ENCODE data around the gene RFPL1.

The RFPL1 gene

DNA sequence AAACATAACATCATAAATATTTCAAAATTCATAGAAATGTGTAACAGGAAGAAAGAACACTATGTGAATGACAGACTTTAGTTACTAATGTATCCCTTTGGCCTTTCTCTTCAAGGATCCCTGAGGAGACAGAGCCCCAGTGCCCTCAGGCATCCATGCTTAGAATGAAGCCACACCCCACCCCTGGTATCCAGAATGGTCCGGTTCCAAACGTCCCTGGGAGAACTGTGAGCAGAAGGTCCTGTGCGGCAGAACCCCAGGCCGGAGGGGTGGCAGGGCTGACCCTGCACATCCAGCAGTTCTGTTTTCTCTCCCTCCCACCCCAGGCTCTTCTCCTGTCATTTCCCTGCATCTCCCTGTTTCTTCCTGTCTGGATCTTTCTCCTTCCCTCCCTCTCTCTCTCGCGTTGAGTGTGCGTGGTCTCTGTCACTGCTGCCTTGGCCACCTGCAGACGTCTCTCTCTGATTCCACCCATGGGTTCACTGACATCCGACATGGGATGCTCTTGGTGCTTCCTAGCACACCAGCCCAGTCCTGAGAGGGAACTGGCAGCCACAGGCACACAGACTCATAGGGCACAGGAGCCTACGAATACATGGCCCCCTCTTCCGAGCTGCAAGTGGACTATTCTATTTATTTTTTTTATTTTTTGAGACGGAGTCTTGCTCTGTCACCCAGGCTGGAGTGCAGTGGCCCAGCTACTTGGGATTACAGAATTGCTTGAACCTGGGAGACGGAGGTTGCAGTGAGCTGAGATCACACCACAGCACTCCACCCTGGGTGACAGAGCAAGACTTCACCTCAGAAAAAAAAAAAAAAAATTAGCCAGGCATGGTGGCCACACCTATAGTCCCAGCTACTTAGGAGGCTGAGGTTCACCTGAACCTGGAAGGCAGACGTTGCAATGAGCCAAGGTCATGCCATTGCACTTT, 5.7 kb downstream of the RFPL1 start:
- Histone ChIP-seq H3K4me3 (ENCODE audit: low read length) (no peak overlapping the region), H3K36me3 (ENCODE audit: insufficient read depth, low read depth, low read length) (no peaks in the 10 kb centered on the region), H3K27ac (ENCODE audit: low read length) (no peak overlapping the region), H3K4me1 (ENCODE audit: insufficient read depth, low read length) (0 out of 2 replicates have a peak, but pooled peaks cover 3% of the 10 kb centered on the region), H3K27me3 (ENCODE audit: insufficient read depth, low read length) (no peaks in the 10 kb centered on the region), H3K9me3 (ENCODE audit: insufficient read depth, low read depth, low read length) (no peaks in the 10 kb centered on the region), H3K9ac (ENCODE audit: low read depth, low read length) (no peak overlapping the region)

DNA sequence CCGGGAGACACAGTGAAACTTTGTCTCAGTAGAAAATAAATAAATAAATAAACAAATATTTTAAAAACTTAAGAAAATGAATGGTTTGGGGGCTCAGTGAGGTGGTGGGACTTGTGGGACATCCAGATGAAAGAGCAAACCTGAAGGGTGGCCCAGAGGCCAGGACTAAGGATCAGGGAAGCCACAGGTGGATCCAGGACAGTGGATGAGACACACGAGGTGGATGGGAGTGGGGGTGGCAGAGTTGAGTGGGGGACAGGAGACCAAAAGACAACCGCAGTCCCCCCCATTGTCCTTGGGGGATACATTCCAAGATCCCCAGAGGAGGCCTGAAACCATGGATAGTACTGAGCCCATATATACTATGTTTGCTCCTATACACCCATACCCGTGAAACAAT, 7.1 kb downstream of the RFPL1 start:
- Histone ChIP-seq H3K27me3 (ENCODE audit: insufficient read depth, low read length) (no peaks in the 10 kb centered on the region), H3K36me3 (ENCODE audit: insufficient read depth, low read depth, low read length) (no peaks in the 10 kb centered on the region), H3K9ac (ENCODE audit: low read depth, low read length) (no peak overlapping the region), H3K9me3 (ENCODE audit: insufficient read depth, low read depth, low read length) (no peaks in the 10 kb centered on the region), H3K4me1 (ENCODE audit: insufficient read depth, low read length) (no peaks in the 10 kb centered on the region), H3K27ac (ENCODE audit: low read length) (no peak overlapping the region), H3K4me3 (ENCODE audit: low read length) (no peak overlapping the region)

DNA sequence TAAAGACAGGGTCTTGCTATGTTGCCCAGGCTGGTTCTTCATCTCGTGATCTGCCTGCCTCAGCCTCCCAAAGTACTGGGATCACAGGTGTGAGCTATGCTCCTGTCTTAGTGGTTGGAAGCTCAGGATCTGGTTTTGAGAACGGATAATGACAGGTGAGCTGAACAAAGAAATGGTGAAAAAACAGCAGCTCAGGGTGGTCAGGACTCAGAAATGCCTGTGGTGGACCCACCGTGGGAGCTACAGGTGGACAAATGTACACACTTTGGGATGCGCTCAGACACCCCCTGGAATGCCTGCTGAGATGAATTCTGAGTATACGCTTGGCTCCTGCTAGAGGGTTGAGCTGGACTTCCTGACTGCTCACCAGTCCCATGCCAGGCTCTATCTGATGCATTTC, 9.5 kb downstream of the RFPL1 start:
- H3K36me3 ChIP-seq (ENCODE audit: insufficient read depth, low read depth, low read length) = no peaks in the 10 kb centered on the region
- H3K9me3 ChIP-seq (ENCODE audit: insufficient read depth, low read depth, low read length) = no peaks in the 10 kb centered on the region
- no peak overlapping the region for H3K9ac ChIP-seq (ENCODE audit: low read depth, low read length)
- H3K27ac ChIP-seq (ENCODE audit: low read length) = no peak overlapping the region
- H3K4me1 ChIP-seq (ENCODE audit: insufficient read depth, low read length) = no peaks in the 10 kb centered on the region
- no peaks in the 10 kb centered on the region for H3K27me3 ChIP-seq (ENCODE audit: insufficient read depth, low read length)
- no peak overlapping the region for H3K4me3 ChIP-seq (ENCODE audit: low read length)

DNA sequence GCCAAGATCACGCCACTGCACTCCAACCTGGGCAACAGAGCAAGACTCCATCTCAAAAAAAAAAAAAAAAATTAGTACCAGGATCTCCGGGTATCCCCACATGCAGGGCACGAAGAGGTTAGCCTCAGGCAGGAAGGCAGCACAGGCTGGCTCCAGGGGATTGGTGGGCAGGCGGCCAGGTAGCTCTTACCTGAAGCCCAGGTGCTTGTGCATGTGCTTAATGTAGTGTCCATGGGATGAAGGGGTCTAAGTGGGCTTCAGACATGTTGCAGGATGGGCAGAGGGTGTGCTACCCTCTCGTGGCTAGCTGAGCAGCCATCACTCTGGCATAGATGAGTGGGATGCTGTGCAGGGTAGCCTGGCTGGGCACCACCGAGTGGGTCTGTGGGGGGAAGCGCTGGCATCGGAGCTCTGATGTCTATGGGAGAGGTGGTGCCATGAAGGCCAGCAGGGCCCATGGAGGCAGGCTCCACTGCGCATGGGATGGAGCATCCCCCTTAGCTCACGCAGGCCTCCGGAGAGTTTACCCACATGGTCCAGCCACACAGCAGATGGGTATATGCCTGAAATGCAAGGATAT, 11.0 kb downstream of the RFPL1 start:
- no peak overlapping the region for H3K4me3 ChIP-seq (ENCODE audit: low read length)
- no peak overlapping the region for H3K27ac ChIP-seq (ENCODE audit: low read length)
- no peaks in the 10 kb centered on the region for H3K9me3 ChIP-seq (ENCODE audit: insufficient read depth, low read depth, low read length)
- H3K36me3 ChIP-seq (ENCODE audit: insufficient read depth, low read depth, low read length) = no peaks in the 10 kb centered on the region
- H3K4me1 ChIP-seq (ENCODE audit: insufficient read depth, low read length) = no peaks in the 10 kb centered on the region
- H3K9ac ChIP-seq (ENCODE audit: low read depth, low read length) = no peak overlapping the region
- no peaks in the 10 kb centered on the region for H3K27me3 ChIP-seq (ENCODE audit: insufficient read depth, low read length)

DNA sequence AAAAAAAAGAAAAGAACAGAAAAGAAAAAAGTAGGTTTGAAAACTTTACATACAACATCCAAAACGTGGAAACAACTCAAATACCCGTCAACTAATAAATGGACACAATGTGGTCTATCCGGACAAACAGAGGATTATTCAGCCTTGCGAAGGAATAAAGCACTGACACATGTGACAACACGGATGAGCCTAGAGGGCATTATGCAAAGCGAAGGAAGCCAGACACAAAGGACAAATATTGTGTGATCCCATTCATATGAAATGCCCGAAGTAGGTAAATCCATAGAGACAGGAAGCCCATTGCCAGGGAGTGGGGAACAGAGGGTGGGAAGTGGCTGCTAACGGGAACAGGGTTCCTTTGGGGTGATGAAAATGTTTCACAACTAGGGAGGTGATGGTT, 11.8 kb downstream of the RFPL1 start:
- no peak overlapping the region for H3K9ac ChIP-seq (ENCODE audit: low read depth, low read length)
- H3K27me3 ChIP-seq (ENCODE audit: insufficient read depth, low read length) = no peaks in the 10 kb centered on the region
- H3K4me3 ChIP-seq (ENCODE audit: low read length) = no peak overlapping the region
- no peaks in the 10 kb centered on the region for H3K9me3 ChIP-seq (ENCODE audit: insufficient read depth, low read depth, low read length)
- no peaks in the 10 kb centered on the region for H3K4me1 ChIP-seq (ENCODE audit: insufficient read depth, low read length)
- H3K27ac ChIP-seq (ENCODE audit: low read length) = no peak overlapping the region
- H3K36me3 ChIP-seq (ENCODE audit: insufficient read depth, low read depth, low read length) = no peaks in the 10 kb centered on the region

DNA sequence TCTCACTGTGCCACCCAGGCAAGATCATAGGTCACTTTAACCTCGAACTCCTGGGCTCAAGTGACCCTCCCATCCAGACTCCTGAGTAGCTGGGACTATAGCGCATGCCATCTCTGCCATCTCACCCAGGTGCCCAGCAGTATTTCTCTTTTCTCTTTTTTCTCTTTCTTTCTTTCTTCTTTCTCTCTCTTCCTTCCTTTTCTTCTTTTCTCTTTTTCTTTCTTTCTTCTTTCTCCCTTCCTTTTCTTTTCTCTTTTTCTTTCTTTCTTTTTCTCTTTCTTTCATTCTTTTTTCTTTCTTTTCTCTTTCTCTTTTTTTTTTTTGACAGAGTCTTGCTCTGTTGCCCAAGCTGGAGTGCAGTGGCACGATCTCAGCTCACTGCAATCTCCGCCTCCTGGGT, 13.5 kb downstream of the RFPL1 start:
- H3K27me3 ChIP-seq (ENCODE audit: insufficient read depth, low read length) = no peaks in the 10 kb centered on the region
- H3K4me3 ChIP-seq (ENCODE audit: low read length) = no peak overlapping the region
- H3K27ac ChIP-seq (ENCODE audit: low read length) = no peak overlapping the region
- H3K9ac ChIP-seq (ENCODE audit: low read depth, low read length) = no peak overlapping the region
- no peaks in the 10 kb centered on the region for H3K9me3 ChIP-seq (ENCODE audit: insufficient read depth, low read depth, low read length)
- H3K4me1 ChIP-seq (ENCODE audit: insufficient read depth, low read length) = no peaks in the 10 kb centered on the region
- no peaks in the 10 kb centered on the region for H3K36me3 ChIP-seq (ENCODE audit: insufficient read depth, low read depth, low read length)

DNA sequence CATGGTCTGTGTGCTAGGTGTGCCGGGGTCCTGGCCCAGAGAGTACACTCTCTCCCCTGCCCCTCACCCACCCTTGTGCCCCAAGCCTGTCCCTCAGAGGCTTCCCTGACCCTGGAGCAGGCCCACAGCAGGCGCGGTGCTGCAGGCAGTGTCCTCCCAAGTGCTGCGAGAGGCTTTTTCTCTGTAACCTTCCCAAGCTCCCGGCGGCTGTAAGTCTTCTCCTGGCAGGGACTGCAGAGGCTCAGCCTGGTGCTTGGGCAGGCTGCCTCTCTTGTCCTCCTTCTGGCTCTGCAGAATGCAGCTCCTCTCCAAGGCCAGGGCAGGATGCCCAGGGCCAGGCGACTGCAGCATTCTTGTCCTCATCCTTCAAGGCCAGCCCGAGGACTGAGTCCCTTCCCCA, 15.9 kb downstream of the RFPL1 start:
- no peaks in the 10 kb centered on the region for H3K9me3 ChIP-seq (ENCODE audit: insufficient read depth, low read depth, low read length)
- no peaks in the 10 kb centered on the region for H3K4me1 ChIP-seq (ENCODE audit: insufficient read depth, low read length)
- H3K27me3 ChIP-seq (ENCODE audit: insufficient read depth, low read length) = no peaks in the 10 kb centered on the region
- H3K27ac ChIP-seq (ENCODE audit: low read length) = no peak overlapping the region
- no peak overlapping the region for H3K9ac ChIP-seq (ENCODE audit: low read depth, low read length)
- no peak overlapping the region for H3K4me3 ChIP-seq (ENCODE audit: low read length)
- H3K36me3 ChIP-seq (ENCODE audit: insufficient read depth, low read depth, low read length) = no peaks in the 10 kb centered on the region

DNA sequence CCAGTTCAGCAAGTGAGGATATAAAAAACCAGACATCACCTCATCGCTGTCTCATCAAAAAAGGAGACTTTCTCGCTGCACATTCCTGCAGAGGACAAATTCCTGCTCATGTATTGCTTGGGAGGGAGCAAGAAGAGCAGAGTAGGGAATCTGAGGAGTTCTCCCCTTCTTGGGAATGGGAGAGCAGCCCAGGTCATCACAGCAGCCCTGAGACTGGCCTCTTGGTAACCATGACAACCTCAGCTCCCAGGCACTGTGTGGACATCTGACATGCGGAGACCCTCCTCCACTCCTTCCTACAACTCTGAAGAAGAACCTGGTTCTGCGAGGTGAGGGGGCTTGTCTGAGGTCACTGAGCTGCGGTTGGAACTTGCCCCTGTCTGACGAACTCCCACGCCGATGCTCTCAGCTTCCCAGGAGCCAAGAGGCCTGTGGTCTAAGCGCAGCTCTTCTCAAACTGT, 17.9 kb downstream of the RFPL1 start:
- Histone ChIP-seq H3K4me3 (ENCODE audit: low read length) (no peak overlapping the region), H3K27ac (ENCODE audit: low read length) (no peak overlapping the region), H3K9ac (ENCODE audit: low read depth, low read length) (no peak overlapping the region), H3K4me1 (ENCODE audit: insufficient read depth, low read length) (no peaks in the 10 kb centered on the region), H3K36me3 (ENCODE audit: insufficient read depth, low read depth, low read length) (no peaks in the 10 kb centered on the region), H3K9me3 (ENCODE audit: insufficient read depth, low read depth, low read length) (no peaks in the 10 kb centered on the region), H3K27me3 (ENCODE audit: insufficient read depth, low read length) (no peaks in the 10 kb centered on the region)

DNA sequence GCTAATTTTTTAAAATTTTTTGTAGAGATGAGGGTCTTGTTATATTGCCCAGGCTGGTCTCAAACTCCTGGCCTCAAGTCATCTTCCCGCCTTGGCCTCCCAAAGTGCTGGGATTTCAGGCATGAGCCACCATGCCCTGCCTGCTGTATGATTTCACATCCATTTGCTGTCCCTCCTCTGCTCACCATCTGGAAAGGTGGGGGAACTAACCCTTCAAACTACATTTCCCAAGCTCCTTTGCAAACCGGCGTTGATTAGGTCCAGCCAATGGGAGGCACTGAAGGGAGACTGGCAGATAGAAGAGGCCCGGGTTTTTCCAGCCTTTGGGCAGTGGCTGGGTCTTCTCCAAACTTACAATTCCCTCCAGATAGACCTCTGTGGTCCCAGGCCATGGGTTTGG, 19.3 kb downstream of the RFPL1 start:
- no peak overlapping the region for H3K27ac ChIP-seq (ENCODE audit: low read length)
- H3K4me1 ChIP-seq (ENCODE audit: insufficient read depth, low read length) = no peaks in the 10 kb centered on the region
- no peaks in the 10 kb centered on the region for H3K9me3 ChIP-seq (ENCODE audit: insufficient read depth, low read depth, low read length)
- H3K9ac ChIP-seq (ENCODE audit: low read depth, low read length) = no peak overlapping the region
- H3K27me3 ChIP-seq (ENCODE audit: insufficient read depth, low read length) = no peaks in the 10 kb centered on the region
- no peak overlapping the region for H3K4me3 ChIP-seq (ENCODE audit: low read length)
- H3K36me3 ChIP-seq (ENCODE audit: insufficient read depth, low read depth, low read length) = no peaks in the 10 kb centered on the region

DNA sequence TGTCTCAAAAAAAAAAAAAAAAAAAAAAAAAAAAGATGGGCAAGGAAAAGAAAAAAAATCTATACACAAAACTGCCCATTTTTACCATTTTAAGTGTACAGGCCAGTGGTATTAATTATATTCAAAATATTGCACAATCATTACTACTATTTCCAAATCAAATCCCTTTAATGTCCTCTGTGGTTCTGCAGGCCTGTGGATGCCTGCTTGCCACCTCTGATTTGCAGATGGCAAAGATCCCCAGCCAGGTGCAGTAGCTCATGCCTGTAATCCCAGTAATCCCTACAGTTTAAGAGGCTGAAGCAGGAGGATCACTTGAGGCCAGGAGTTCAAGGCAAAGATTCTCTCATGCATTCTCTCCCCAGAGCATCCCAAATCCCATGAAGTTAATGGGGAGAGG, 20.2 kb downstream of the RFPL1 start:
- Histone ChIP-seq H3K9ac (ENCODE audit: low read depth, low read length) (no peak overlapping the region), H3K27me3 (ENCODE audit: insufficient read depth, low read length) (no peaks in the 10 kb centered on the region), H3K4me3 (ENCODE audit: low read length) (no peak overlapping the region), H3K27ac (ENCODE audit: low read length) (no peak overlapping the region), H3K9me3 (ENCODE audit: insufficient read depth, low read depth, low read length) (no peaks in the 10 kb centered on the region), H3K4me1 (ENCODE audit: insufficient read depth, low read length) (no peaks in the 10 kb centered on the region), H3K36me3 (ENCODE audit: insufficient read depth, low read depth, low read length) (no peaks in the 10 kb centered on the region)

DNA sequence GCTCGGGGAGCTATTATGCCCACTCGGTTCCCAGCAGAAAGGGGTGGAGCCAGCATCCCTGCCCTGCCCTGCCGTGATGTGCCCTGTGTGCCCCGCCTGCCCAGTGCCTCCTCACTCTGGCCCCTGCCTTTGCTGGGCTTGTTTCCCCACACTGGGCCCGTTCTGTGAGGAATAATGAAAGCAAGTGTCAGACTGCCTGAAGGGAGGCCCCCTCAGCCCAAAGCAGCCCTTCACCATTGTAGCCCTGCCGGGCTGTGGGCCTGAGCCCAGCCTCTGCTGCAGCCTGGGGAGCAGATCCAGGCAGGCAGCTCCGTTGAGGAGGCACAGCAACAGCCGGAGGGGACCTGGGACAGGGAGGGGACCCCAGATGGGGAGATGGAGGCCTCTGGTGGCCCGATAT, 21.4 kb downstream of the RFPL1 start:
- H3K27ac ChIP-seq (ENCODE audit: low read length) = no peak overlapping the region
- no peaks in the 10 kb centered on the region for H3K9me3 ChIP-seq (ENCODE audit: insufficient read depth, low read depth, low read length)
- no peaks in the 10 kb centered on the region for H3K36me3 ChIP-seq (ENCODE audit: insufficient read depth, low read depth, low read length)
- no peaks in the 10 kb centered on the region for H3K27me3 ChIP-seq (ENCODE audit: insufficient read depth, low read length)
- H3K4me3 ChIP-seq (ENCODE audit: low read length) = no peak overlapping the region
- H3K4me1 ChIP-seq (ENCODE audit: insufficient read depth, low read length) = no peaks in the 10 kb centered on the region
- no peak overlapping the region for H3K9ac ChIP-seq (ENCODE audit: low read depth, low read length)

DNA sequence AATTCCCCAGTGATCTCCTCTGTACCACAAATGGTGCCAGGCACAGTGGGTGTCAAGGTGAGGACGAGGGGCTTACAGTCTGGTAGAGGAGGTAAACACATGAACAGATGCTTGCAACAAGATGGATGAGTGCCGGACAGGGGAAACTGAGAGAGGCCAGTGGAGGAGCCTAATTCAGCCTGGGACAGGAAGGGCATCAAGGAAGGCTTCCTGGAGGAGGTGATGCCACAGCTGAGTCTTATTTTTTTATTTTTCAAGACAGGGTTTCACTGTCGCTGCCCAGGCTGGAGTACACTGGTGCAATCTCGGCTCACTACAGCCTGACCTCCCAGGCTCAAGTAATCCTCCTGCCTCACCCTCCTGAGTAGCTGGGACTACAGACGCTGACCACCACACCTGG, 22.9 kb downstream of the RFPL1 start:
- H3K4me1 ChIP-seq (ENCODE audit: insufficient read depth, low read length) = no peaks in the 10 kb centered on the region
- no peaks in the 10 kb centered on the region for H3K36me3 ChIP-seq (ENCODE audit: insufficient read depth, low read depth, low read length)
- H3K27ac ChIP-seq (ENCODE audit: low read length) = no peak overlapping the region
- no peak overlapping the region for H3K4me3 ChIP-seq (ENCODE audit: low read length)
- no peaks in the 10 kb centered on the region for H3K9me3 ChIP-seq (ENCODE audit: insufficient read depth, low read depth, low read length)
- no peak overlapping the region for H3K9ac ChIP-seq (ENCODE audit: low read depth, low read length)
- H3K27me3 ChIP-seq (ENCODE audit: insufficient read depth, low read length) = no peaks in the 10 kb centered on the region

All from iPS-20b (cell line).